MM.1S (cell line): Measurements from ENCODE around the gene CEP250.

Experiments
- DNase-seq: peaks from one replicate; pipeline ENCODE4 v3.0.0-alpha.2; 2015
- H2AFZ ChIP-seq: fragments of 300-600 bp; sonication (generic); 2 replicates; pipeline ENCODE4 v1.6.0; 2016; ENCODE audit warnings: antibody characterized with exemption, low read length
- H3F3A ChIP-seq: fragments of 300-600 bp; sonication (generic); 2 replicates; pipeline ENCODE4 v1.6.1; 2016; ENCODE audit warnings: mild to moderate bottlenecking, antibody characterized with exemption, low read length, moderate library complexity, mixed read lengths; ENCODE audit not compliant: insufficient read depth
- H3K27ac ChIP-seq: fragments of 300-600 bp; sonication (generic); 2 replicates; pipeline ENCODE4 v1.5.1; 2016; ENCODE audit warnings: mild to moderate bottlenecking, low read length
- H3K27me3 ChIP-seq: fragments of 300-600 bp; sonication (generic); replicated peaks from 2 replicates; pipeline ENCODE4 v1.6.0; 2016; ENCODE audit warnings: low read length; ENCODE audit not compliant: insufficient read depth
- H3K36me3 ChIP-seq: fragments of 300-600 bp; sonication (generic); replicated peaks from 2 replicates; pipeline ENCODE4 v1.6.1; 2016; ENCODE audit warnings: mild to moderate bottlenecking, low read length, mixed read lengths; ENCODE audit not compliant: insufficient read depth
- H3K4me1 ChIP-seq: fragments of 300-600 bp; sonication (generic); 2 replicates; pipeline ENCODE4 v1.6.1; 2016; ENCODE audit warnings: low read length, mixed read lengths
- H3K4me2 ChIP-seq: fragments of 300-600 bp; sonication (generic); 2 replicates; pipeline ENCODE4 v1.6.0; 2016; ENCODE audit warnings: low read depth, low read length
- H3K4me3 ChIP-seq: fragments of 300-600 bp; sonication (generic); 2 replicates; pipeline ENCODE4 v1.5.1; 2016; ENCODE audit warnings: low read length, mixed read lengths
- H3K79me2 ChIP-seq: fragments of 300-600 bp; sonication (generic); 2 replicates; pipeline ENCODE4 v1.6.1; 2016; ENCODE audit warnings: mixed run types, low read length, mixed read lengths
- H3K9ac ChIP-seq: fragments of 300-600 bp; sonication (generic); 2 replicates; pipeline ENCODE4 v1.6.1; 2016; ENCODE audit warnings: low read length, mixed read lengths
- H3K9me2 ChIP-seq: fragments of 300-600 bp; sonication (generic); replicated peaks from 2 replicates; pipeline ENCODE4 v1.6.1; 2016; ENCODE audit warnings: mild to moderate bottlenecking, low read length, mixed read lengths; ENCODE audit not compliant: insufficient read depth
- H3K9me3 ChIP-seq: fragments of 300-600 bp; sonication (generic); replicated peaks from 2 replicates; pipeline ENCODE4 v1.6.1; 2016; ENCODE audit warnings: mild to moderate bottlenecking, low read length, mixed read lengths; ENCODE audit not compliant: insufficient read depth
- H4K20me1 ChIP-seq: fragments of 300-600 bp; sonication (generic); 2 replicates; pipeline ENCODE4 v1.6.1; 2016; ENCODE audit warnings: mild to moderate bottlenecking, low read length, moderate library complexity, mixed read lengths; ENCODE audit not compliant: insufficient read depth
- EZH2 ChIP-seq: fragments of 300-600 bp; sonication (generic); optimal IDR thresholded peaks from 2 replicates; pipeline ENCODE3; 2017; ENCODE audit warnings: low read depth, mild to moderate bottlenecking, antibody characterized with exemption, low read length, mixed read lengths
- EZH2phosphoT487 ChIP-seq: fragments of 300-600 bp; sonication (generic); IDR thresholded peaks from 2 replicates; pipeline ENCODE4 v1.6.1; 2018; ENCODE audit warnings: antibody characterized with exemption, low read length
- TF ChIP-seq, protein P1 (sequence below): fragments of 300-600 bp; sonication (generic); IDR thresholded peaks from 2 replicates; pipeline ENCODE4 v1.5.1; 2016; ENCODE audit warnings: antibody characterized with exemption, low read length, mixed read lengths

The CEP250 gene

DNA sequence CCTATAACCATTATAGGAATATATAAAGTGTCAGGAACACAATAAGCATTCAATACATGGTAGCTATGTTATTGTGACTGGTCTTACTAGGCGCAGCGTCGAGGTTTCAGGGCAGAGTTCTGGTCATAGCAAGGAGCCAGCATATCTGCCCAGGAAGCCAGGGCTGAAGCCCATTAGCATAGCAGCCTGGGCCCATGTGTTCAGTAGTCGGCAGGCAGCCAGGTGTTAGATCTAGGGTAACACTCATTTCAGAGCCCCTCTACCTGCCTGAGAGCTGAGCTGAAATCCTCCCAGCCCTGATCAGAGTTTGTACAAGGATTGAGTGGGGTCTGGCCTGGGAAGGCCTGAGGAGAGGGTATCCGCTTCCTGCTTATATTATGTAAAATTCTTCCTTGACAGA, 41.9 kb downstream of the CEP250 start:
- TF ChIP-seq, protein P1, sequence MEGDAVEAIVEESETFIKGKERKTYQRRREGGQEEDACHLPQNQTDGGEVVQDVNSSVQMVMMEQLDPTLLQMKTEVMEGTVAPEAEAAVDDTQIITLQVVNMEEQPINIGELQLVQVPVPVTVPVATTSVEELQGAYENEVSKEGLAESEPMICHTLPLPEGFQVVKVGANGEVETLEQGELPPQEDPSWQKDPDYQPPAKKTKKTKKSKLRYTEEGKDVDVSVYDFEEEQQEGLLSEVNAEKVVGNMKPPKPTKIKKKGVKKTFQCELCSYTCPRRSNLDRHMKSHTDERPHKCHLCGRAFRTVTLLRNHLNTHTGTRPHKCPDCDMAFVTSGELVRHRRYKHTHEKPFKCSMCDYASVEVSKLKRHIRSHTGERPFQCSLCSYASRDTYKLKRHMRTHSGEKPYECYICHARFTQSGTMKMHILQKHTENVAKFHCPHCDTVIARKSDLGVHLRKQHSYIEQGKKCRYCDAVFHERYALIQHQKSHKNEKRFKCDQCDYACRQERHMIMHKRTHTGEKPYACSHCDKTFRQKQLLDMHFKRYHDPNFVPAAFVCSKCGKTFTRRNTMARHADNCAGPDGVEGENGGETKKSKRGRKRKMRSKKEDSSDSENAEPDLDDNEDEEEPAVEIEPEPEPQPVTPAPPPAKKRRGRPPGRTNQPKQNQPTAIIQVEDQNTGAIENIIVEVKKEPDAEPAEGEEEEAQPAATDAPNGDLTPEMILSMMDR = no peak
- no peak for TF ChIP-seq EZH2
- no peak for TF ChIP-seq EZH2phosphoT487
- H3K4me3 ChIP-seq = no peak overlapping the region

GRCh38 chr20:35497780-35498189, 42.4 kb downstream of the CEP250 start:
- Histone ChIP-seq H4K20me1 (no peaks in the 10 kb centered on the region), H3F3A (peaks cover 13% of the 10 kb centered on the region; the same call in 1 of the 2 replicates), H3K36me3 (no peaks in the 10 kb centered on the region; the same call in 1 of the 2 replicates), H3K79me2 (no peaks in the 10 kb centered on the region), H3K9me2 (no peaks in the 10 kb centered on the region), H3K4me3 (no peak overlapping the region), H2AFZ (no peak overlapping the region), H3K27ac (no peak overlapping the region), H3K4me1 (peaks cover 12% of the 10 kb centered on the region), H3K27me3 (no peaks in the 10 kb centered on the region), H3K9ac (no peak overlapping the region), H3K9me3 (no peaks in the 10 kb centered on the region), H3K4me2 (no peak overlapping the region)
- TF ChIP-seq EZH2phosphoT487 (no peak), EZH2 (no peak)
- TF ChIP-seq, protein P1 = no peak
- DNase-seq = no peak

More for the DNA sequence above, 41.9 kb downstream of the CEP250 start:
- H3K9me3 ChIP-seq = no peaks in the 10 kb centered on the region
- H3K27ac ChIP-seq = no peak overlapping the region
- no peaks in the 10 kb centered on the region for H4K20me1 ChIP-seq
- H3K9ac ChIP-seq = no peak overlapping the region
- H3K4me2 ChIP-seq = no peak overlapping the region
- no peaks in the 10 kb centered on the region for H3K27me3 ChIP-seq
- no peaks in the 10 kb centered on the region for H3K9me2 ChIP-seq
- H2AFZ ChIP-seq = no peak overlapping the region
- H3K36me3 ChIP-seq = no peaks in the 10 kb centered on the region; the same call in 1 of the 2 replicates
- peaks cover 9% of the 10 kb centered on the region for H3K4me1 ChIP-seq
- no peak for DNase-seq
- no peaks in the 10 kb centered on the region for H3K79me2 ChIP-seq
- H3F3A ChIP-seq = peaks cover 9% of the 10 kb centered on the region; the same call in 1 of the 2 replicates

GRCh38 chr20:35499271-35499670, 43.9 kb downstream of the CEP250 start:
- no peaks in the 10 kb centered on the region for H3K9me2 ChIP-seq
- no peaks in the 10 kb centered on the region; the same call in 1 of the 2 replicates for H3K36me3 ChIP-seq
- peaks cover 15% of the 10 kb centered on the region; the same call in 1 of the 2 replicates for H3F3A ChIP-seq
- no peak overlapping the region for H3K27ac ChIP-seq
- peaks cover 17% of the 10 kb centered on the region for H3K4me1 ChIP-seq
- no peaks in the 10 kb centered on the region for H3K27me3 ChIP-seq
- DNase-seq = no peak
- H3K79me2 ChIP-seq = no peaks in the 10 kb centered on the region
- TF ChIP-seq EZH2 (no peak), EZH2phosphoT487 (no peak)
- TF ChIP-seq, protein P1 = no peak
- H2AFZ ChIP-seq = no peak overlapping the region
- no peak overlapping the region for H3K4me2 ChIP-seq
- no peaks in the 10 kb centered on the region for H3K9me3 ChIP-seq
- H3K4me3 ChIP-seq = no peak overlapping the region
- no peaks in the 10 kb centered on the region for H4K20me1 ChIP-seq
- H3K9ac ChIP-seq = no peak overlapping the region
